Measurements from ENCODE around the gene NOP58. TPM values are rescaled to one million over a fixed set of nuclear protein-coding genes. Genes with fewer than 3 reads are reported as not detected.
"Not testable (repeated sequence)": the region's sequence is repeated elsewhere in the genome, so short reads cannot be mapped to it uniquely, and the experiment has no call there.

NOP58 gene
- total RNA-seq, 1 experiment from 2014 or later = 186 TPM

GRCh38 chr2:202299712-202300111 lies 34.1 kb downstream of the NOP58 start:
- no peak for DNase-seq (ENCODE audit: low spot score)

- no peak for DNase-seq (ENCODE audit: low spot score)
These were observed 40.5 kb downstream of the NOP58 start for GRCh38 chr2:202306034-202306433.

GRCh38 chr2:202307690-202308089 lies 42.1 kb downstream of the NOP58 start:
- no peak for DNase-seq (ENCODE audit: low spot score)

GRCh38 chr2:202311823-202312388 lies 46.3 kb downstream of the NOP58 start:
- no peak for DNase-seq (ENCODE audit: low spot score)

GRCh38 chr2:202314116-202314515 lies 48.6 kb downstream of the NOP58 start:
- no peak for DNase-seq (ENCODE audit: low spot score)

- DNase-seq (ENCODE audit: low spot score) = peak; percentile 96
These were observed 51.7 kb downstream of the NOP58 start for GRCh38 chr2:202317080-202317857.

GRCh38 chr2:202320362-202320761 lies 54.8 kb downstream of the NOP58 start:
- not testable (repeated sequence) for DNase-seq (ENCODE audit: low spot score)

- DNase-seq (ENCODE audit: low spot score) = no peak
These were observed 56.9 kb downstream of the NOP58 start for GRCh38 chr2:202322435-202322834.

- no peak for DNase-seq (ENCODE audit: low spot score)
These were observed 62.3 kb downstream of the NOP58 start for GRCh38 chr2:202327858-202328257.

GRCh38 chr2:202335791-202336467 lies 70.4 kb downstream of the NOP58 start:
- peak; percentile 23 for DNase-seq (ENCODE audit: low spot score)

GRCh38 chr2:202337151-202337550 lies 71.6 kb downstream of the NOP58 start:
- DNase-seq (ENCODE audit: low spot score) = peak; percentile 14

- DNase-seq (ENCODE audit: low spot score) = no peak
These were observed 72.3 kb downstream of the NOP58 start for GRCh38 chr2:202337706-202338346.

- peak; percentile 18 for DNase-seq (ENCODE audit: low spot score)
These were observed 73.7 kb downstream of the NOP58 start for GRCh38 chr2:202339071-202339870.

GRCh38 chr2:202344178-202344577 lies 78.6 kb downstream of the NOP58 start:
- DNase-seq (ENCODE audit: low spot score) = no peak

- DNase-seq (ENCODE audit: low spot score) = no peak
These were observed 80.6 kb downstream of the NOP58 start for GRCh38 chr2:202346180-202346579.

Other genes with a start within 250 kb of the NOP58 start
- 8.6 and 10.8 TPM in 2 replicates for gene FZD7, start 231.9 kb upstream of the NOP58 start, total RNA-seq (2014; rRNA removed; shearing (Covaris generic))
- not detected in 2 replicates for gene KIAA2012, start 192.5 kb upstream of the NOP58 start, total RNA-seq (2014; rRNA removed; shearing (Covaris generic))
- gene SUMO1, start 27.2 kb upstream of the NOP58 start, total RNA-seq (2014; rRNA removed; shearing (Covaris generic)) = 361 and 387 TPM in 2 replicates
- 18.1 and 20.5 TPM in 2 replicates for gene BMPR2, start 110.6 kb downstream of the NOP58 start, total RNA-seq (2014; rRNA removed; shearing (Covaris generic))